ENCODE measurements around the gene ATG4B.
"Not testable (repeated sequence)": the region's sequence is repeated elsewhere in the genome, so short reads cannot be mapped to it uniquely, and the experiment has no call there.

Gene ATG4B

GRCh38 chr2:241640165-241640795, 2.8 kb downstream of the ATG4B start:
- DNase-seq, result no peak

GRCh38 chr2:241641631-241642030, 4.1 kb downstream of the ATG4B start:
- no peak for DNase-seq

GRCh38 chr2:241645056-241645914, 7.8 kb downstream of the ATG4B start:
- no peak for DNase-seq

GRCh38 chr2:241645915-241646645, 8.6 kb downstream of the ATG4B start:
- no peak for DNase-seq

- DNase-seq, result no peak
Measured at GRCh38 chr2:241648453-241648852, 11.0 kb downstream of the ATG4B start.

GRCh38 chr2:241649404-241649803, 11.9 kb downstream of the ATG4B start:
- no peak for DNase-seq

GRCh38 chr2:241649927-241650326, 12.4 kb downstream of the ATG4B start:
- DNase-seq, result no peak

GRCh38 chr2:241652142-241652541, 14.6 kb downstream of the ATG4B start:
- no peak for DNase-seq

- no peak for DNase-seq
Measured at GRCh38 chr2:241652722-241653121, 15.2 kb downstream of the ATG4B start.

GRCh38 chr2:241653210-241653750, 15.8 kb downstream of the ATG4B start:
- DNase-seq, result no peak

- DNase-seq, result no peak
Measured at GRCh38 chr2:241654551-241654950, 17.1 kb downstream of the ATG4B start.

GRCh38 chr2:241655516-241656189, 18.2 kb downstream of the ATG4B start:
- no peak for DNase-seq

GRCh38 chr2:241656190-241656741, 18.8 kb downstream of the ATG4B start:
- DNase-seq, result no peak

- no peak for DNase-seq
Measured at GRCh38 chr2:241657786-241658254, 20.3 kb downstream of the ATG4B start.

- no peak for DNase-seq
Measured at GRCh38 chr2:241658296-241658695, 20.8 kb downstream of the ATG4B start.

GRCh38 chr2:241659150-241659739, 21.8 kb downstream of the ATG4B start:
- DNase-seq, result peak; percentile 32 to 43

GRCh38 chr2:241660593-241661213, 23.2 kb downstream of the ATG4B start:
- no peak for DNase-seq

- not testable (repeated sequence) for DNase-seq
Measured at GRCh38 chr2:241662731-241663130, 25.2 kb downstream of the ATG4B start.

- DNase-seq, result no peak
Measured at GRCh38 chr2:241665731-241666440, 28.4 kb downstream of the ATG4B start.

- DNase-seq, result no peak
Measured at GRCh38 chr2:241666627-241667400, 29.3 kb downstream of the ATG4B start.

Data from SHP77 (cell line).